ENCODE measurements around the gene LYRM7.
A peak's percentile ranks its signal among the peaks of the same experiment; 100 is the strongest.

Gene LYRM7

GRCh38 chr5:131164191-131165118 is 6.3 kb upstream of the LYRM7 start:
- peak overlapping the region; percentile 91 to 93 for H3K27ac ChIP-seq
- DNase-seq (ENCODE audit: low spot score), result peak; percentile 79

GRCh38 chr5:131165119-131165727 is 5.5 kb upstream of the LYRM7 start, which contains the start of gene HINT1:
Gene HINT1, minus strand, starts transcription at chr5:131165256. Its CDS starts 51 bp downstream, at chr5:131165205.
- peak within 1 kb of the TSS; percentile 91 to 93 for H3K27ac ChIP-seq
- peak; percentile 89 for DNase-seq (ENCODE audit: low spot score)
- no peak for TF ChIP-seq CTCF (IDR thresholded peaks at IDR 0.05)
- H3K4me3 ChIP-seq, result peak within 1 kb of the TSS; percentile 96

More at GRCh38 chr5:131164191-131165118, 6.3 kb upstream of the LYRM7 start:
- H3K4me3 ChIP-seq, result peak overlapping the region; percentile 96
- no peak for TF ChIP-seq CTCF (IDR thresholded peaks at IDR 0.05)

- no peak overlapping the region for H3K4me3 ChIP-seq
- no peak overlapping the region for H3K27ac ChIP-seq
- no peak for DNase-seq (ENCODE audit: low spot score)
- TF ChIP-seq CTCF (IDR thresholded peaks at IDR 0.05), result no peak
Measured at GRCh38 chr5:131167615-131168014, 3.1 kb upstream of the LYRM7 start.

DNA sequence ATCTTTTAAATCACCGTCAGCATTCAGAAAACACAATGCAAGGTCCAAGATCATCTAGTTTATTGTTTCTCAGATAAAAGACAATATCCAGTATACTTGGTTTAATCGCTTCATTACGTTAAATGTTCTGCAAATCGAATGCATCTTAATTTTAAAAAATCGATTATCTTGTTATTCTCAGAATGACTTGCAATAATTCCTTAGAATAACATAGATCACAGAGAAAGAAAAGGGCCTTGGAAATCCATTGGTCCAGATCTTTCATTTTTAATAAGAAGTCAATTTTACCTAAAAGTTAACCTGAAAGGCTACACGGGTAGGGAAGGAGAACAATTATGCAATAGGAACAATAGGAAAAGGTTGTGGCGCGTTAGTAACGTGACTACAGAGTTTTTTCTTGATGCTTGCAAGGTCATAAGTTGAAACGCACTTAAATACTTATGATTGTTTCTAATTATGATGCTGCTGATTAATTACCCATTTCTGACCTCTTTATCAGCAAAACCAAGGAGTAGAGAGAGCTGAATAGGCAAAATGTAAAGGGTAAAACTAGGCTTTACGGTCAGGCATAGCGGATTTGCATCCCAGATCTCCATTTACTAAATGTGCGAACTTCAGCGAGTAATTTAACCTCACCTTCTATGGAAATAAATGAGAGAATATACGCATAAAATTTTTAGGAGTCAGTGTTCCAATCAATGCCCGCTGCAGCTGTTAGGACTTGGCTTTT is 769 bp upstream of the LYRM7 start:
- Histone ChIP-seq H3K4me3 (peak overlapping the region; percentile 89), H3K27ac (peak overlapping the region in 1 of 2 donors; percentile 88)
- no peak for TF ChIP-seq CTCF (IDR thresholded peaks at IDR 0.05)
- DNase-seq (ENCODE audit: low spot score), result no peak

DNA sequence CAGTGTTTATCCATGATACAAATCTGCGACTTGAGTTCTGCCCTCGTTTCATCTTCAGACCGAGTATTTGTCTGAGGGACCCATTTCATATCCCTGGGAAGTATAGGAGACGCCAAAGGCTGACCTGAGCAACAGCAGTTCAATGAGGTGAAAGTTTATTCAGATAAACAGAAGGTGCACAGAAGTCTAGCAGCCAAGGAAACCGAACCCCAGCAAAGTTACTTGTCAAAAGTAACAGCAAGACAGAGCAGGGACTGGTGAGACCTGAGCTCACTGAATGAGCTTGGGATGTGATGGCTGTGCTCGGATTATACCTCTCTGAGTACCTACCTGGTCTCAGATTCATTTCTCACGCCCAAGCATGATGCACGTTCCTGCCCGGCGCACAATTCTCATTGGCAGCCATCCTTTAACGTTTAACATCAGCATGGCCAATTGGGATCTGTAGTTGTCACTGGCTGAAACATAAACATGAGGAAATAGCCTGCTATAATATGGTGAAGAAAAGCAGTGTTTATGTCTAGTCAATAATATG is 599 bp downstream of the LYRM7 start:
- peak overlapping the region; percentile 71 to 88 for H3K27ac ChIP-seq
- no peak for TF ChIP-seq CTCF (IDR thresholded peaks at IDR 0.05)
- peak overlapping the region; percentile 89 for H3K4me3 ChIP-seq
- DNase-seq (ENCODE audit: low spot score), result no peak

DNA sequence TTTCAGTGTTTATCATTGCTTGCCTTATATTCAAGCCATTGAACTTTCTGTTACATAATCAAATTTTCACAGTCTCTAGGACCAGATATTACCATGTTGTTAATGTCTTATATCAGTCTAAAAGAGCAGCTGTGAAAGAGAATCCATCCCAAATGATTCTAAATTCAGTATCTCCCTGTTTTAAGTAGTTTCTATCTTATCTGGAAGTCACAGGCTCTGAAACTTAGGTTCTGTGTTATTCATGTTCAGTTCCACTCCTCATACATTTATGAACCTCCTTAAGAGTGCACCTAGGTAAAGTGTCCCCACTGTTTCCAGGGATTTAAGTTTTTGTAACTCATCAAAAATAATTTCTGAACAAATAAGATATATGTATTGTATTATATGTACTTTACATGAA is 9.7 kb downstream of the LYRM7 start:
- Histone ChIP-seq H3K27ac (no peak overlapping the region), H3K4me3 (no peak overlapping the region)
- DNase-seq (ENCODE audit: low spot score), result no peak
- no peak for TF ChIP-seq CTCF (IDR thresholded peaks at IDR 0.05)

Data from coronary artery (tissue), 2 donors.